ENCODE measurements around the gene CPXCR1.
"Not testable (repeated sequence)": the region's sequence is repeated elsewhere in the genome, so short reads cannot be mapped to it uniquely, and the experiment has no call there.

The CPXCR1 gene

GRCh38 chrX:88746925-88747324 is at the start of gene CPXCR1:
Gene CPXCR1 (plus strand): TSS chrX:88747225. CDS start chrX:88753415, 6,190 bp downstream.
- no peak for DNase-seq (ENCODE audit: low read depth)

DNA sequence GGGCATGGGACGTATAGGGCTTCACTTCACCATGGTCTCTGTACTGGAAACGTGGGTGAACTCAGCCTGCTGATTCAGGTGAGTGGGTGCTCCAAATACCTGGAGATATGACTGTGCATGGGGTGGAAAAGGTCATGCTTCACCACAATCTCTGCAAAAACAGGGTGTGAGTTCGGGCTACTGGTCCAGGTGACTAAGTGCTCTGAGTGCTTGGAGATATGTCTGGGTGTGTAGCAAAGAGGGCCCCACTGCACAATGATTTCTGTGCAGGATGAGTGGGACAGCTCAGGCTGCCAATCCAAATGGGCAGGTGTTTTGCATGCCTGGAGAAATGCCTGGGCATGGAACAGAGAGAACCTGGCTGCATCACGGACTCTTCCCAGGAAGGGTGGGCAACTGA is 11.2 kb upstream of the CPXCR1 start:
- no peak for DNase-seq (ENCODE audit: low read depth)

DNA sequence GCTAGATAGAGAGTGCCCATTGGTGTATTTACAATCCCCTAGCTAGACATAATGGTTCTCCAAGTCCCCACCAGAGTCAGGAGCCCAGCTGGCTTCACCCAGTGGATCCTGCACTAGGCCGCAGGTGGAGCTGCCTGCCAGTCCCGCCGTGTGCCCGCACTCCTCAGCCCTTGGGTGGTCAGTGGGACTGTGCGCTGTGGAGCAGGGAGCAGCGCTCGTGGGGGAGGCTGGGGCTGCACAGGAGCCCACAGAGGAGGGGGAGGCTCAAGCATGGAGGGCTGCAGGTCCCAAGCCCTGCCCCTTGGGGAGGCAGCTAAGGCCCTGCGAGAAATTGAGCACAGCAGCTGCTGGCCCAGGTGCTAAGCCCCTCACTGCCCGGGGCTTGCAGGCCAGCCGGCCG is 810 bp upstream of the CPXCR1 start:
- not testable (repeated sequence) for DNase-seq (ENCODE audit: low read depth)

- not testable (repeated sequence) for DNase-seq (ENCODE audit: low read depth)
Observed at GRCh38 chrX:88752339-88752738, 5.3 kb downstream of the CPXCR1 start.

- DNase-seq (ENCODE audit: low read depth) = no peak
Observed at GRCh38 chrX:88789825-88790224, 42.8 kb downstream of the CPXCR1 start.

All from non-pigmented ciliary epithelial cell (primary cell).